HepG2 (cell line): ENCODE results near the gene TAGLN. TPM values are rescaled to one million over a fixed set of nuclear protein-coding genes. Genes with fewer than 3 reads are reported as not detected.
A peak's percentile ranks its signal among the peaks of the same experiment; 100 is the strongest.

Experiments used
- CBX2 ChIP-seq, 2 experiments: fragments of 200-600 bp in 1 of 2; sonication (generic); formaldehyde crosslinking in 1 of 2; IDR thresholded peaks; 2 replicates each; pipeline versions ENCODE4 v1.7.0 to v1.8.1; 2018 to 2022; ENCODE audit warnings: low read depth in 2 of 2, low read length in 1 of 2, mild to moderate bottlenecking in 1 of 2, missing genetic modification reagents in 1 of 2
- CCDC6 ChIP-seq: sonication (generic); formaldehyde crosslinking; IDR thresholded peaks from 2 replicates; pipeline ENCODE4 v1.8.1; 2022; ENCODE audit warnings: mild to moderate bottlenecking, missing genetic modification reagents, moderate library complexity
- ELF3 ChIP-seq: IDR thresholded peaks from 2 replicates; pipeline ENCODE4 v1.6.1; 2016; ENCODE audit warnings: missing genetic modification reagents, missing compliant biosample characterization
- GABPB1 ChIP-seq: IDR thresholded peaks from 2 replicates; pipeline ENCODE4 v1.6.1; 2016; ENCODE audit warnings: mild to moderate bottlenecking, missing genetic modification reagents, moderate library complexity, missing compliant biosample characterization
- MAZ ChIP-seq, 2 experiments: sonication (generic) in 1 of 2; formaldehyde crosslinking in 1 of 2; IDR thresholded peaks; 2 replicates each; pipeline versions ENCODE4 v1.5.0 to v1.6.1; 2012 to 2020; ENCODE audit warnings: low read depth in 2 of 2, mild to moderate bottlenecking in 2 of 2, borderline replicate concordance in 1 of 2, improper control_type of control experiment in 1 of 2, low read length in 1 of 2, missing genetic modification reagents in 1 of 2, moderate library complexity in 1 of 2
- MXI1 ChIP-seq: IDR thresholded peaks from 3 replicates; pipeline ENCODE4 v1.6.1; 2012; ENCODE audit warnings: low read depth, low read length, inconsistent platforms, borderline replicate concordance
- PHF8 ChIP-seq: sonication (generic); formaldehyde crosslinking; IDR thresholded peaks from 2 replicates; pipeline ENCODE4 v1.5.0; 2020; ENCODE audit warnings: missing genetic modification reagents
- RBFOX2 ChIP-seq: fragments of 200-400 bp; formaldehyde crosslinking; IDR thresholded peaks from 2 replicates; pipeline ENCODE4 v1.6.1; 2017; ENCODE audit warnings: low read depth, mild to moderate bottlenecking, low read length
- TP53 ChIP-seq: sonication (generic); formaldehyde crosslinking; conservative IDR thresholded peaks from 2 replicates; pipeline ENCODE4 v1.4.0; 2020; ENCODE audit warnings: missing genetic modification reagents
- ZNF562 ChIP-seq: sonication (generic); formaldehyde crosslinking; IDR thresholded peaks from 2 replicates; pipeline ENCODE4 v1.8.0; 2022; ENCODE audit warnings: missing genetic modification reagents, borderline replicate concordance
- polyA plus RNA-seq, 8 experiments: library from polyadenylated mRNA; depleted of rRNA in 3 of 8; stranded (reverse) in 7 of 8; unstranded in 1 of 8; fragments of >200 nt; fragmentation: Illumina TruSeq in 4 of 8; extraction: Trizol in 4 of 8; gene quantifications; 2 replicates each; pipeline versions ENCODE4 v1.2.1 to v1.2.3, GENCODE V29; 2011 to 2016; ENCODE audit warnings: low read depth in 4 of 8, missing spikeins in 1 of 8, mixed read lengths in 1 of 8; ENCODE audit not compliant: insufficient read depth in 1 of 8
- total RNA-seq, 5 experiments: library from RNA; depleted of rRNA; stranded (reverse); fragments of >200 nt; fragmentation: Illumina TruSeq; extraction: Trizol; gene quantifications; 2 replicates each; pipeline ENCODE4 v1.2.3, GENCODE V29; 2016; ENCODE audit warnings: low read depth in 1 of 5
- TF ChIP-seq, protein P1 (sequence below): sonication (generic); formaldehyde crosslinking; IDR thresholded peaks from 2 replicates; pipeline ENCODE4 v1.4.0; 2020; ENCODE audit warnings: mild to moderate bottlenecking, missing genetic modification reagents
- TF ChIP-seq, protein P2 (sequence below): IDR thresholded peaks from 2 replicates; pipeline ENCODE4 v1.6.1; 2016; ENCODE audit warnings: mild to moderate bottlenecking
- TF ChIP-seq, protein P3 (sequence below), 2 experiments: sonication (generic) in 1 of 2; formaldehyde crosslinking in 1 of 2; IDR thresholded peaks; 2 replicates each; pipeline versions ENCODE4 v1.6.1 to v1.9.0; 2014 to 2022; ENCODE audit warnings: antibody characterized with exemption in 1 of 2, borderline replicate concordance in 1 of 2, inconsistent platforms in 1 of 2, low read depth in 1 of 2, missing genetic modification reagents in 1 of 2
- TF ChIP-seq, protein P4 (sequence below): sonication (generic); formaldehyde crosslinking; IDR thresholded peaks from 2 replicates; pipeline ENCODE4 v1.8.0; 2022; ENCODE audit warnings: low read depth, missing genetic modification reagents

The TAGLN gene
- total and polyA plus RNA-seq, 2 of the 13 experiments (the other 11 are each of a cell fraction or from before 2014, with no cell fraction given): 12.6 to 75.4 TPM

DNA sequence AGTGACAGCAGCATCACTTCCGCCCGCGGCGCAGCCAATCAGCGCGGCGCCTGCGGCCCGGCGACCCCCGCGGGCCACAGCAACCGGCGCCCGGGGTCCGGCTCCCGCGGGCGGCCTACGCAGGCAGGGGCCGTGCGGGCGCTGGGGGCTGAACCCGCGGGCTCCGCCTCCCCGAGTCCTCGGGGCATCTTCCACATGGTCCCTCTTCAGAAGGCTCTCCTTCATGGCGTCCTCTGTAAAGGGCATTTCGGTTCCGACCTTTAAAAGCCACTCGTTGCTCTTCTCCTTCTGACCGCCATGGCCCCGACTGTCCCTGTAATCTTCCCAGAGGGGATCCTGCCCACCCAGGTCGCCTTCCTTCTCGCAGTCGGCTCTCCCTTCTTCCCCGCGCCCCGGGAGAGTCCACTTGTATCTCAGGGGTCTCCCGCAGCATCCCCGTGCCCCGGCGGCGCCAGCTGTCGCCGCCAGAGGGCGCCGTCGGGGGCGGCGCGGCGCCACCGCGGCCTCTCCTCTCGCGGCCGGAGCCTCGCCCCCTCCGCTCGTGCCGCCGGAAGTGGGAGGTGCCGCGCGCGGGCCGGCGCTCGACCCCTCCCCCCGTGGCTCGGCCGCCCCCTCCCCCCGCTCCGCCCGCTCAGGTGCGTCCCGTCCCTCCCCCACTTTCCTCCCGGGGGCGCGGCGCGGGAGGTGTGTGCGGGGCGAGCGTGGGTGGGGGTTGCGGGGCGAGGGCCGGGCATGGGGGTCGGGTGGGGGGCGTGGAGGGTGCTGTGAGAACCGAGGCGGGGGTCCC is 33.1 kb downstream of the TAGLN start, which contains the start of gene RNF214 (continued):
- no peak; the same call in 1 of the 2 replicates for TF ChIP-seq PHF8 (CRISPR knock-in tag)
- no peak for TF ChIP-seq CBX2 (IDR thresholded peaks at IDR 0.05; ENCODE audit: low read depth, low read length)
- TF ChIP-seq CBX2 (CRISPR knock-in tag; IDR thresholded peaks at IDR 0.05; ENCODE audit: low read depth): no peak
- TF ChIP-seq, protein P1, sequence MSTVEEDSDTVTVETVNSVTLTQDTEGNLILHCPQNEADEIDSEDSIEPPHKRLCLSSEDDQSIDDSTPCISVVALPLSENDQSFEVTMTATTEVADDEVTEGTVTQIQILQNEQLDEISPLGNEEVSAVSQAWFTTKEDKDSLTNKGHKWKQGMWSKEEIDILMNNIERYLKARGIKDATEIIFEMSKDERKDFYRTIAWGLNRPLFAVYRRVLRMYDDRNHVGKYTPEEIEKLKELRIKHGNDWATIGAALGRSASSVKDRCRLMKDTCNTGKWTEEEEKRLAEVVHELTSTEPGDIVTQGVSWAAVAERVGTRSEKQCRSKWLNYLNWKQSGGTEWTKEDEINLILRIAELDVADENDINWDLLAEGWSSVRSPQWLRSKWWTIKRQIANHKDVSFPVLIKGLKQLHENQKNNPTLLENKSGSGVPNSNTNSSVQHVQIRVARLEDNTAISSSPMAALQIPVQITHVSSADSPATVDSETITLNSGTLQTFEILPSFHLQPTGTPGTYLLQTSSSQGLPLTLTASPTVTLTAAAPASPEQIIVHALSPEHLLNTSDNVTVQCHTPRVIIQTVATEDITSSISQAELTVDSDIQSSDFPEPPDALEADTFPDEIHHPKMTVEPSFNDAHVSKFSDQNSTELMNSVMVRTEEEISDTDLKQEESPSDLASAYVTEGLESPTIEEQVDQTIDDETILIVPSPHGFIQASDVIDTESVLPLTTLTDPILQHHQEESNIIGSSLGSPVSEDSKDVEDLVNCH: no peak
- TF ChIP-seq, protein P2, sequence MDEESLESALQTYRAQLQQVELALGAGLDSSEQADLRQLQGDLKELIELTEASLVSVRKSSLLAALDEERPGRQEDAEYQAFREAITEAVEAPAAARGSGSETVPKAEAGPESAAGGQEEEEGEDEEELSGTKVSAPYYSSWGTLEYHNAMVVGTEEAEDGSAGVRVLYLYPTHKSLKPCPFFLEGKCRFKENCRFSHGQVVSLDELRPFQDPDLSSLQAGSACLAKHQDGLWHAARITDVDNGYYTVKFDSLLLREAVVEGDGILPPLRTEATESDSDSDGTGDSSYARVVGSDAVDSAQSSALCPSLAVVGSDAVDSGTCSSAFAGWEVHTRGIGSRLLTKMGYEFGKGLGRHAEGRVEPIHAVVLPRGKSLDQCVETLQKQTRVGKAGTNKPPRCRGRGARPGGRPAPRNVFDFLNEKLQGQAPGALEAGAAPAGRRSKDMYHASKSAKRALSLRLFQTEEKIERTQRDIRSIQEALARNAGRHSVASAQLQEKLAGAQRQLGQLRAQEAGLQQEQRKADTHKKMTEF (CRISPR knock-in tag): 0 out of 2 replicates have a peak, but pooled peaks have one; percentile 25
- TF ChIP-seq TP53: 0 out of 2 replicates have a peak, but pooled peaks have one; percentile 54
- TF ChIP-seq, protein P3, sequence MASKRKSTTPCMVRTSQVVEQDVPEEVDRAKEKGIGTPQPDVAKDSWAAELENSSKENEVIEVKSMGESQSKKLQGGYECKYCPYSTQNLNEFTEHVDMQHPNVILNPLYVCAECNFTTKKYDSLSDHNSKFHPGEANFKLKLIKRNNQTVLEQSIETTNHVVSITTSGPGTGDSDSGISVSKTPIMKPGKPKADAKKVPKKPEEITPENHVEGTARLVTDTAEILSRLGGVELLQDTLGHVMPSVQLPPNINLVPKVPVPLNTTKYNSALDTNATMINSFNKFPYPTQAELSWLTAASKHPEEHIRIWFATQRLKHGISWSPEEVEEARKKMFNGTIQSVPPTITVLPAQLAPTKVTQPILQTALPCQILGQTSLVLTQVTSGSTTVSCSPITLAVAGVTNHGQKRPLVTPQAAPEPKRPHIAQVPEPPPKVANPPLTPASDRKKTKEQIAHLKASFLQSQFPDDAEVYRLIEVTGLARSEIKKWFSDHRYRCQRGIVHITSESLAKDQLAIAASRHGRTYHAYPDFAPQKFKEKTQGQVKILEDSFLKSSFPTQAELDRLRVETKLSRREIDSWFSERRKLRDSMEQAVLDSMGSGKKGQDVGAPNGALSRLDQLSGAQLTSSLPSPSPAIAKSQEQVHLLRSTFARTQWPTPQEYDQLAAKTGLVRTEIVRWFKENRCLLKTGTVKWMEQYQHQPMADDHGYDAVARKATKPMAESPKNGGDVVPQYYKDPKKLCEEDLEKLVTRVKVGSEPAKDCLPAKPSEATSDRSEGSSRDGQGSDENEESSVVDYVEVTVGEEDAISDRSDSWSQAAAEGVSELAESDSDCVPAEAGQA (IDR thresholded peaks at IDR 0.05; ENCODE audit: low read depth): 0 out of 2 replicates have a peak, but pooled peaks have one; percentile 37
- TF ChIP-seq, protein P3 (CRISPR knock-in tag; IDR thresholded peaks at IDR 0.05; ENCODE audit: borderline replicate concordance): no peak
- TF ChIP-seq, protein P4, sequence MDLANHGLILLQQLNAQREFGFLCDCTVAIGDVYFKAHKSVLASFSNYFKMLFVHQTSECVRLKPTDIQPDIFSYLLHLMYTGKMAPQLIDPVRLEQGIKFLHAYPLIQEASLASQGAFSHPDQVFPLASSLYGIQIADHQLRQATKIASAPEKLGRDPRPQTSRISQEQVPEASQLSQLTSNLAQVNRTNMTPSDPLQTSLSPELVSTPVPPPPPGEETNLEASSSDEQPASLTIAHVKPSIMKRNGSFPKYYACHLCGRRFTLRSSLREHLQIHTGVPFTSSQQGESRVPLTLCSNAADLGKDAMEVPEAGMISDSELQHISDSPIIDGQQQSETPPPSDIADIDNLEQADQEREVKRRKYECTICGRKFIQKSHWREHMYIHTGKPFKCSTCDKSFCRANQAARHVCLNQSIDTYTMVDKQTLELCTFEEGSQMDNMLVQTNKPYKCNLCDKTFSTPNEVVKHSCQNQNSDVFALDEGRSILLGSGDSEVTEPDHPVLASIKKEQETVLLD (CRISPR knock-in tag): peak; percentile 97
- peak; percentile 87 for TF ChIP-seq GABPB1 (CRISPR knock-in tag)
- peak; percentile 64; the same call in 2 of the 3 replicates for TF ChIP-seq MXI1
- TF ChIP-seq MAZ (IDR thresholded peaks at IDR 0.05; ENCODE audit: borderline replicate concordance, low read depth, low read length): no peak; the same call in 1 of the 2 replicates
- TF ChIP-seq MAZ (CRISPR knock-in tag; IDR thresholded peaks at IDR 0.05; ENCODE audit: low read depth): peak; percentile 76
- no peak for TF ChIP-seq CCDC6 (CRISPR knock-in tag)
- no peak for TF ChIP-seq ZNF562 (CRISPR knock-in tag)
- TF ChIP-seq ELF3 (CRISPR knock-in tag): peak; percentile 28; the same call in 1 of the 2 replicates
- TF ChIP-seq RBFOX2: peak; percentile 31; the same call in 1 of the 2 replicates
